SK-N-MC (cell line): ENCODE results near the gene CNNM2.

ENCODE experiments used
- DNase-seq: peaks from one replicate; pipeline ENCODE4 v3.0.0-alpha.2; 2011; ENCODE audit warnings: low read depth, low spot score
- H3K27ac ChIP-seq: fragments of 200-600 bp; sonication (generic); 2 replicates; pipeline ENCODE4 v1.5.1; 2016; ENCODE audit warnings: mixed run types
- H3K36me3 ChIP-seq: fragments of 200-600 bp; sonication (generic); 2 replicates; pipeline ENCODE4 v1.6.1; 2017; ENCODE audit warnings: antibody characterized with exemption, low read length, mixed read lengths; ENCODE audit not compliant: insufficient read depth
- H3K4me3 ChIP-seq: fragments of 200-600 bp; sonication (generic); 2 replicates; pipeline ENCODE4 v1.5.1; 2016
- H3K9ac ChIP-seq: fragments of 200-600 bp; sonication (generic); 2 replicates; pipeline ENCODE4 v1.8.0; 2017; ENCODE audit warnings: mixed run types, mixed read lengths; ENCODE audit not compliant: insufficient read length
- H3K9me3 ChIP-seq: fragments of 200-600 bp; sonication (generic); 2 replicates; pipeline ENCODE4 v1.6.1; 2017; ENCODE audit warnings: low read depth, mild to moderate bottlenecking, antibody characterized with exemption, low read length, moderate library complexity, mixed read lengths
- EZH2 ChIP-seq: fragments of 200-600 bp; sonication (generic); IDR thresholded peaks from one replicate; pipeline ENCODE4 v1.6.1; 2017; ENCODE audit warnings: antibody characterized with exemption
- FOXP2 ChIP-seq: optimal IDR thresholded peaks from 2 replicates; pipeline ENCODE3; 2011; ENCODE audit warnings: mild to moderate bottlenecking, moderate library complexity; ENCODE audit not compliant: insufficient read depth; ENCODE audit errors: extremely low read length, control extremely low read depth
- POLR2AphosphoS5 ChIP-seq: IDR thresholded peaks from 2 replicates; pipeline ENCODE4 v1.6.1; 2012; ENCODE audit warnings: mild to moderate bottlenecking, low read depth, low read length, borderline replicate concordance

CNNM2 gene

DNA sequence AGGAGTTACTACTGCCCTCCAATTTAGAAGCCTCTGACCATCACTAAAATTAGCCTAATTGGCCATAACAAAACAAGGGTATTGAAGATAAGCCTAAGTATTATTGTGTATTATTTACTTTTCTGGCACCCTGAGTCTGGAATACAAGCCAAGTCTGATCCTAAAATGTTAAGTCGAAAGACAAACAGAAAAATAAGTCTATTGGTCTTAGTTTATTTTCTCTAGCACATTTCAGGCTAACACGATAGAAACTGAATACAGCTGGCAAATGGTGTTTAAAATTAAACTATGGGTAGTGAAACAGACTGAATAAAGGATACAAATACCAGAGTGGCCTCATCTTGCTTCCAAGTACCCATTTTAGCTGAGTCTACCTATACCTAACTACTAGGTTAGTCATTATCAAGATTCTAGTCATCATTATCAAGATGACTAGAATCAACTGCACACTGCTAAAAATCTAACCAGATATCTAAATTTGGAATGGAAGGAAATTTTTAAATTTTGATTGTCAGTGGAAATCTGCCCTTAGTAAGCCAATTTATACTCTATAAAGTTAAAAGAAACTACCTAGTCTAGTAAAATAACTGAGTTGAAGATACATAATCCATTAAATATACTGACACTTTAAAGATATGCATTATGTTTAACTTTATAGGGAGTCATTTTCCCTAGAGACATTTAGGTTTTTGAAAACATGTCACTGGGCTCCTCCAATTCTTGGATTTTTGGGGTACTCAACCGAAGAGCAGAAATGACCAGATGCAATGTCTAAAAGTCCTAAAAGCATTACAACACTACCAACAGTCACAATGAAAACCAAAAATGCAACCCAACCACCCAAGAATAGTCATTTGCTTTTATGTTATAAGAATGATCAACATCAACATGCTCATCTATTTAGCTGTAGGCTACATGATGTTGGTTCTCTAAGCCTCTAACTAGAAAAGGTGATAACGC is 194.1 kb downstream of the CNNM2 start:
- H3K27ac ChIP-seq: no peak overlapping the region
- no peak overlapping the region for H3K4me3 ChIP-seq
- H3K9me3 ChIP-seq: no peaks in the 10 kb centered on the region
- H3K36me3 ChIP-seq: no peaks in the 10 kb centered on the region
- DNase-seq: no peak
- TF ChIP-seq EZH2 (no peak), POLR2AphosphoS5 (no peak), FOXP2 (no peak)
- H3K9ac ChIP-seq: no peak overlapping the region

DNA sequence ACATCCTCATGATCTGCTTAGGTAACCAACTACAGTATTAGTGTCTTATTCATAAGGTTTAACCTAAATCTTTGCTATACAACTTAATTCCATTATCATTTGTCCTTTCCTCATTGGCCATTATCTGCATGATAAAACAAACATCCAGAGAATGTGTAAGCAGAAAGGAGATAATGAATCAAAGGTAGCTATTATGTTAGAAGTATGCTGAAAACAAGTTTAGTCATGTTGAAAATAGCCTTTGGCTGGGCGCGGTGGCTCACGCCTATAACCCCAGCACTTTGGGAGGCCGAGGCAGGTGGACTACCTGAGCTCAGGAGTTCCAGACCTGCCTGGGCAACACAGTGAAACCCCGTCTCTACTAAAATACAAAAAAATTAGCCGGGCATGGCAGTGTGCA is 196.8 kb downstream of the CNNM2 start:
- H3K36me3 ChIP-seq: no peaks in the 10 kb centered on the region
- H3K4me3 ChIP-seq: no peak overlapping the region
- H3K27ac ChIP-seq: no peak overlapping the region
- no peak overlapping the region for H3K9ac ChIP-seq
- TF ChIP-seq EZH2 (no peak), POLR2AphosphoS5 (no peak), FOXP2 (no peak)
- no peaks in the 10 kb centered on the region for H3K9me3 ChIP-seq
- DNase-seq: no peak

DNA sequence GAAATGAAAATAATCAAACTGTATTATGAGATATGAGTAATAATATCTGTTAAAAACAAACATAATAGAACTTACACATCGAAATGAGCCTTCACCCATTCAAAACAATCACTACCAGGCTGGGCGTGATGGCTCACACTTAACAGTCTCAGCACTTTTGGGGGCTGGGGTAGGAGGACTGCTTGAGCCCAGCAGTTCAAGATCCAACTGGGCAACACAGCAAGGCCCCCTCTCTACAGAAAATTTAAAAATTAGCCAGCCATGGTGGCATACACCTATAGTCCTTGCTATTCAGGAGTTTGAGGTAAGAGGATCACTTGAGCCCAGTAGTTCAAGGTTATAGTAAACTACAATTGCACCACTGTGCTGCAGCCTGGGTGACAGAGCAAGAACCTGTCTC is 199.2 kb downstream of the CNNM2 start:
- Histone ChIP-seq H3K9me3 (no peaks in the 10 kb centered on the region), H3K36me3 (no peaks in the 10 kb centered on the region), H3K4me3 (no peak overlapping the region), H3K9ac (no peak overlapping the region), H3K27ac (no peak overlapping the region)
- TF ChIP-seq EZH2: no peak
- no peak for TF ChIP-seq POLR2AphosphoS5
- no peak for TF ChIP-seq FOXP2
- no peak for DNase-seq

DNA sequence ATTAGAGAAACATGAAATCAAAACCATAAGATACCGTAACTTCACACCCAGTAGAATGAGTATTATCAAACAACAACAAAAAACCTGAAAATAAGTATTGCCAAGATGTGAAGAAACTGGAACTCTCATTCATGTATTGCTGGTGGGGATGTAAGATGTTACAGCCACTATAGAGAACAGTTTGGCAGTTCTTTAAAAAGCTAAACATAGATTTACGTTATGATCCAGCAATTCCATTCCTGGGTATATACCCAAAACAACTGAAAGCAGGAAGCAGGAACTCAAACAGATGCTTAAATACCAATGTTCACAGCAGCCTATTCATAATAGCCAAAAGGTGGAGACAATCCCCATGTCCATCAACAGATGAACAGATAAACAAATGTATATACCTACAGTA is 202.5 kb downstream of the CNNM2 start:
- H3K36me3 ChIP-seq: no peaks in the 10 kb centered on the region
- no peak overlapping the region for H3K4me3 ChIP-seq
- TF ChIP-seq FOXP2: no peak
- no peak for TF ChIP-seq POLR2AphosphoS5
- TF ChIP-seq EZH2: no peak
- no peaks in the 10 kb centered on the region for H3K9me3 ChIP-seq
- no peak for DNase-seq
- no peak overlapping the region for H3K27ac ChIP-seq
- H3K9ac ChIP-seq: no peak overlapping the region

DNA sequence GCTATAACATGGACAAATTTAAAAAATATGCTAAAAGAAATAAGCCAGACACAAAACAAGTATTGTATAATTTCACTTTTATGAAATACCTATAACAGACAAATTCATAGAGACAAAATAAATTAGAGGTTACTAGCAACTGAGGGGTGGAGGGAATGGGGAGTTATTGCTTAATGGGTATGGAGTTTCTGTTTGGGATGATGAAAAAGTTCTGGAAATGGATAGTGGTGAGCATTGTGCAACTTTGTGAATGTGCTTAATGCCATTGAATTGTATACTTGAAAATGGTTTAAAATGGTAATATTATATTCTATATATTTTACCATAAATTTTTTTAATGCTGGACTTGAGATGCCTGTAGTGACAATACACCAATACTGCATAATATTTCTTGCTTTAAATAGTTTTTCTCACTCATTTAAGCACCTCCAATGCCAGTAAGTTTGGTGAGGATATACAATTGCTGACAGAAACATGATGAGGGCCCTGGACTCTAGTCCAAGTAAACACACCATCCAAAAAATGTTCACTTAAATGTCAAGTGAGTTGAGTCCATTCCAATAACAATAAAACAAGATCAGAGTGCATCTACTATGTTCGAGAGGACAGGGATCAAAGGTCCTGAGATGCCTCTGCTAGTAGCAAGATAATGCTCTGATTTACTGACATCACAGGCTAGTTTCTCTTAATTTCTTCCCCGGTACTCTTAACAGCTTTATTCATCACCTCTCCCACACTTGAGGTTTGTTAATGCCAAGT is 203.1 kb downstream of the CNNM2 start:
- no peak overlapping the region for H3K27ac ChIP-seq
- H3K4me3 ChIP-seq: no peak overlapping the region
- TF ChIP-seq POLR2AphosphoS5: no peak
- TF ChIP-seq FOXP2: no peak
- TF ChIP-seq EZH2: no peak
- no peak for DNase-seq
- no peak overlapping the region for H3K9ac ChIP-seq
- no peaks in the 10 kb centered on the region for H3K36me3 ChIP-seq
- H3K9me3 ChIP-seq: no peaks in the 10 kb centered on the region

DNA sequence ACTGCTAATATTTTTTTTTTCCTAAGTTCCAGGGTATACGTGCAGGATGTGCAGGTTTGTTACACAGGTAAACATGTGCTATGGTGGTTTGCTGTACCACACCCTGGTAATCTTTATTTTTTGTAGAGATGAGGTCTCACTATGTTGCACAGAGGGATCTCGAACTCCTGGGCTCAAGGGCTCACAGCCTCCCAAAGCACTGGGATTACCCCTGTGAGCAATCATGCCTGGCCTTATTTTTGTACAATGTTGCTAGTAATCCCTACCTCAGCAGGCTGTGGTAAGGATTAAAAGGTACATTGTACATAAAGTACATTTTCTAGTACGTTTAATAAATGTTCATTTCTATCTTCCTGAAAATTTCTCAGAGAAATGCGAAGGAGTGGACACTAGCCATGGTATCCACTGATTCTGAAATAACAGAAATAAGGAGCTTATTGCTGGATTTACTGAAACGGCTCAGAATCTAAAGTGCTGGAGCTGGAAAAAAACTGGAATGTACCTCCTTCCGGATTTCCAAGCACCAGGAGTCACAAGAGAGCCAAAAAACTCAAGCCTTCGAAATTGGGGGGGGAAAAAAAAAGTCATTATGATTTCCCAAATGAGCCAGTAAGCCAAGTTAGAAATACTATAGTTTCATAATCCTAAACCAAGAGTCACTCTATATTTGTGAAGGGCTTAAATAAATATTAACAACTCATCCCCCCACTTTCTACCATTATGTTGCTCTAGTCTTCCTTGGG is 205.4 kb downstream of the CNNM2 start:
- Histone ChIP-seq H3K36me3 (no peaks in the 10 kb centered on the region), H3K27ac (no peak overlapping the region), H3K4me3 (no peak overlapping the region), H3K9ac (no peak overlapping the region), H3K9me3 (no peaks in the 10 kb centered on the region)
- no peak for DNase-seq
- no peak for TF ChIP-seq EZH2
- no peak for TF ChIP-seq FOXP2
- no peak for TF ChIP-seq POLR2AphosphoS5

DNA sequence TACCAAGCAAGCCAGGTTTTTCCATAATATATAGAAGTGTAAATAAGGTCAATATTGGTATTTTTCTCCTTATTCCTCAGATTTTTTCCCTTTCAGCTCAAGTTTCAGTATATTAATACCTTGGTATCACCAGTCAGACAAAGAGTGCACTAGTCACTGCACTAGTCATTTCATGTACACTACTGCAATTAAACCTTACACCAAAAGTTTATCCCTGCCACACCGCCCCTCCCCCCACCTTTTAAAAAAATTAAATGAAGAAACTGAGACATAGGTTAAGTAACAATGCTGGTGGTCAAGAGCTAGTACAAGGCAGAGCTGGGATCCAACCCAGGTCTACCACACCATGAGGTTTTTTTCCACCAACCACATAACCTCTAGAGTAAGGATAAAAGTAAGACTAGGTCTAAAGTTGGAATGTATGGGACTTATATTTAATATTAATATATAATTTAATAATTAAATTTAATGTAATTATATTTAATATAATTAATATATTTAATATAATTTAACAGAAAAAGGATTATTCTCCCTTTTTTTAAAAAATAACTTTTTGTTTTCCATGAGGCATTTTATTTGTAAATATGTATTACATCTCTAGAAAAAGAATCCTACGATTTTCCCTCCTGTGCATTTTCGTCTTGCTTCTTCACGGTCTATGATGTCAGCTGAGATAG is 206.5 kb downstream of the CNNM2 start:
- DNase-seq: no peak
- no peaks in the 10 kb centered on the region for H3K36me3 ChIP-seq
- H3K27ac ChIP-seq: no peak overlapping the region
- no peak overlapping the region for H3K4me3 ChIP-seq
- TF ChIP-seq EZH2 (no peak), POLR2AphosphoS5 (no peak), FOXP2 (no peak)
- H3K9me3 ChIP-seq: no peaks in the 10 kb centered on the region
- H3K9ac ChIP-seq: no peak overlapping the region
